OCI-LY1 (cell line): Measurements from ENCODE around the gene ACHE.
A peak's percentile ranks its signal among the peaks of the same experiment; 100 is the strongest.

Experiments used
- H2AFZ ChIP-seq: fragments of 200-600 bp; sonication (generic), shearing (Covaris generic); 2 replicates; pipeline ENCODE4 v1.6.0; 2014; ENCODE audit warnings: antibody characterized with exemption, mild to moderate bottlenecking, low read length
- H3F3A ChIP-seq: fragments of 200-600 bp; sonication (generic), shearing (Covaris generic); 2 replicates; pipeline ENCODE4 v1.6.0; 2014; ENCODE audit warnings: mild to moderate bottlenecking, antibody characterized with exemption, low read length, moderate library complexity; ENCODE audit not compliant: insufficient read depth
- H3K27ac ChIP-seq: fragments of 200-600 bp; sonication (generic); 2 replicates; pipeline ENCODE4 v1.5.1; 2014; ENCODE audit warnings: low read length, mixed run types, mild to moderate bottlenecking, low read depth; ENCODE audit not compliant: poor library complexity, severe bottlenecking
- H3K27me3 ChIP-seq: fragments of 200-600 bp; sonication (generic); 2 replicates; pipeline ENCODE4 v1.6.0; 2014; ENCODE audit warnings: antibody characterized with exemption, mild to moderate bottlenecking, low read length, moderate library complexity; ENCODE audit not compliant: insufficient read depth
- H3K36me3 ChIP-seq: fragments of 200-600 bp; sonication (generic); 2 replicates; pipeline ENCODE4 v1.6.1; 2014; ENCODE audit warnings: mild to moderate bottlenecking, antibody characterized with exemption, low read length, moderate library complexity, mixed read lengths; ENCODE audit not compliant: insufficient read depth
- H3K4me1 ChIP-seq: fragments of 200-600 bp; sonication (generic); 2 replicates; pipeline ENCODE4 v1.5.1; 2014; ENCODE audit warnings: mild to moderate bottlenecking, low read length, moderate library complexity; ENCODE audit not compliant: insufficient read depth, severe bottlenecking
- H3K4me2 ChIP-seq: fragments of 200-600 bp; sonication (generic), shearing (Covaris generic); 2 replicates; pipeline ENCODE4 v1.6.1; 2014; ENCODE audit warnings: low read length
- H3K4me3 ChIP-seq: fragments of 200-600 bp; sonication (generic); 2 replicates; pipeline ENCODE4 v1.5.1; 2014; ENCODE audit warnings: low read length, low read depth, mild to moderate bottlenecking, mixed read lengths; ENCODE audit not compliant: poor library complexity, severe bottlenecking
- H3K79me2 ChIP-seq: fragments of 200-600 bp; shearing (Covaris generic); 2 replicates; pipeline ENCODE4 v1.6.1; 2016; ENCODE audit warnings: mixed run types, low read length, mixed read lengths; ENCODE audit not compliant: insufficient read depth
- H3K9ac ChIP-seq: fragments of 200-600 bp; sonication (generic), shearing (Covaris generic); 2 replicates; pipeline ENCODE4 v1.6.1; 2014; ENCODE audit warnings: mild to moderate bottlenecking, low read length, mixed read lengths
- H3K9me2 ChIP-seq: fragments of 200-600 bp; sonication (generic), shearing (Covaris generic); 2 replicates; pipeline ENCODE4 v1.6.1; 2014; ENCODE audit warnings: low read depth, mild to moderate bottlenecking, low read length, mixed read lengths
- H3K9me3 ChIP-seq: fragments of 200-600 bp; shearing (Covaris generic); 2 replicates; pipeline ENCODE4 v1.6.1; 2014; ENCODE audit warnings: low read length, mixed read lengths
- H4K20me1 ChIP-seq: fragments of 200-600 bp; sonication (generic), shearing (Covaris generic); 2 replicates; pipeline ENCODE4 v1.6.0; 2016; ENCODE audit warnings: mild to moderate bottlenecking, low read length; ENCODE audit not compliant: insufficient read depth
- CTCF ChIP-seq: fragments of 200-600 bp; sonication (generic), shearing (Covaris generic); IDR thresholded peaks from 2 replicates; pipeline ENCODE4 v1.5.1; 2017; ENCODE audit warnings: mild to moderate bottlenecking, antibody characterized with exemption, low read length, moderate library complexity, mixed read lengths
- EZH2 ChIP-seq: fragments of 200-600 bp; sonication (generic), shearing (Covaris generic); IDR thresholded peaks from 2 replicates; pipeline ENCODE4 v1.8.0; 2017; ENCODE audit warnings: borderline replicate concordance, mixed run types, mild to moderate bottlenecking, antibody characterized with exemption, low read length, moderate library complexity, mixed read lengths

Gene ACHE

GRCh38 chr7:100878013-100878412 is 17.7 kb downstream of the ACHE start:
- Histone ChIP-seq H3K9me2 (no peaks in the 10 kb centered on the region), H3K9ac (peak overlapping the region; percentile 11; the same call in 1 of the 2 replicates), H3K4me2 (no peak overlapping the region; the same call in 1 of the 2 replicates), H3K27ac (no peak overlapping the region), H3K9me3 (no peaks in the 10 kb centered on the region), H3K36me3 (peaks cover 67% of the 10 kb centered on the region), H3K79me2 (peaks cover 60% of the 10 kb centered on the region), H2AFZ (no peak overlapping the region), H3K4me1 (peaks cover 47% of the 10 kb centered on the region), H3K4me3 (no peak overlapping the region), H3K27me3 (no peaks in the 10 kb centered on the region), H3F3A (no peaks in the 10 kb centered on the region), H4K20me1 (peaks cover 2% of the 10 kb centered on the region; the same call in 1 of the 2 replicates)
- TF ChIP-seq EZH2 (no peak), CTCF (no peak)

- no peak for TF ChIP-seq CTCF
- TF ChIP-seq EZH2, result no peak
Measured at GRCh38 chr7:100875356-100875751, 20.3 kb downstream of the ACHE start.

GRCh38 chr7:100874577-100875355 is 20.9 kb downstream of the ACHE start, which contains the start of gene SRRT:
SRRT (plus strand) TSS chr7:100875103; CDS start chr7:100875591, 488 bp downstream.
- H3K79me2 ChIP-seq, result peaks cover 47% of the 10 kb centered on the region
- H2AFZ ChIP-seq, result no peak within 1 kb of the TSS

More at GRCh38 chr7:100875356-100875751, 20.3 kb downstream of the ACHE start:
- Histone ChIP-seq H3K4me1 (peaks cover 47% of the 10 kb centered on the region), H3K4me2 (peak overlapping the region; percentile 90), H3K27ac (peak overlapping the region; percentile 49), H3K79me2 (peaks cover 52% of the 10 kb centered on the region), H2AFZ (no peak overlapping the region), H3K4me3 (peak overlapping the region; percentile 82), H3K36me3 (peaks cover 41% of the 10 kb centered on the region), H3F3A (no peaks in the 10 kb centered on the region), H4K20me1 (peaks cover 2% of the 10 kb centered on the region; the same call in 1 of the 2 replicates), H3K9ac (peak overlapping the region; percentile 91), H3K27me3 (no peaks in the 10 kb centered on the region), H3K9me3 (no peaks in the 10 kb centered on the region), H3K9me2 (no peaks in the 10 kb centered on the region)

More at GRCh38 chr7:100874577-100875355, 20.9 kb downstream of the ACHE start, which contains the start of gene SRRT:
- peak within 1 kb of the TSS; percentile 82 for H3K4me3 ChIP-seq
- H3K4me2 ChIP-seq, result peak within 1 kb of the TSS; percentile 90
- H3K9ac ChIP-seq, result peak within 1 kb of the TSS; percentile 91
- peak within 1 kb of the TSS; percentile 77 for H3K27ac ChIP-seq
- H3F3A ChIP-seq, result no peaks in the 10 kb centered on the region
- no peaks in the 10 kb centered on the region for H3K9me3 ChIP-seq
- H3K9me2 ChIP-seq, result no peaks in the 10 kb centered on the region
- H3K27me3 ChIP-seq, result no peaks in the 10 kb centered on the region
- H3K36me3 ChIP-seq, result peaks cover 36% of the 10 kb centered on the region
- peaks cover 2% of the 10 kb centered on the region; the same call in 1 of the 2 replicates for H4K20me1 ChIP-seq
- peaks cover 47% of the 10 kb centered on the region for H3K4me1 ChIP-seq
- TF ChIP-seq EZH2, result no peak
- TF ChIP-seq CTCF, result 0 out of 2 replicates have a peak, but pooled peaks have one; percentile 6
